GM21423 (cell line): ENCODE results near the gene SAMD9L.

ENCODE experiments used
- ATAC-seq: cut with Tn5 transposase; IDR thresholded peaks from one replicate; pipeline ENCODE4 v1.9.1; 2021; ENCODE audit warnings: mild to moderate bottlenecking, moderate library complexity; ENCODE audit not compliant: unreplicated experiment

Gene SAMD9L

DNA sequence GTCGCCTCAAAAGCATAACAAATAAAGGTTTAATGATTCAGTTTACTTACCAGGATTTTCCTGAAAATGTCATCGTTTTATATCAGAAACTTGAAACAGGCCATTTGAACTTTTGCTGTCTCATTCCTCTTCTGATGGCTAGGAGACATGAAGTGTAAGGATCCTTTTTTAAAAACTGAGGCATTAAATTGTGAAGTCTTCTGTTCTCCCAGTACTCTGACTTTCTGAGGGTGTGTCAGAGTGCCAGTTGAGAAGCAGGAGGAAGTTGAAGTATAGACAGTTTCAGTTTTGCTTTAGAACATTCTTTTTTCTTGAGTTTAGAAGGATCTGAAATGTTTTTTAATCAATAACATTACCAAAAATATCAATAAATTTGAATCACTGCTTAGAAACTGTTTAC lies at the start of gene SAMD9L:
TSS of gene SAMD9L (minus strand) at position 242 of the 400 bp plus-strand sequence. CDS start 12,414 bp downstream, outside the sequence.
- ATAC-seq, result peak; percentile 62

DNA sequence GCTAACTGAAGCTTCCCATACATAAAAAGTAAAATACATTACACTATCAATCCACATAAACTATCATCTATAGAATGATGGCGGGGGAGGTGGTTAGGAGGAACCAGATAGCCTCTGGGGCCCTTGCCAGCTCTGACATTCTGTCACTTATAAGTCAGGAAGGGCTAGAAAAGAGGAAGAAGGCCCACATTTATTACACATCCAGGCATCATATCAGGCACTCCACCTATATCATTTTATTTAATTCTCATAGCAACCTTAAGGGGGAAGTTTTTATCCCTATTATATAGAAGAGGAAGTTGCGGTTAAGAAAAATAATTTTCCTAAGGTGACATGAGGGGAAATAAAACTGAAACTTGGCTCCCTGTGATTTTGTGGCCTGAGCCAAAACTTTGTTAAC lies 48.2 kb upstream of the SAMD9L start:
- ATAC-seq, result no peak

DNA sequence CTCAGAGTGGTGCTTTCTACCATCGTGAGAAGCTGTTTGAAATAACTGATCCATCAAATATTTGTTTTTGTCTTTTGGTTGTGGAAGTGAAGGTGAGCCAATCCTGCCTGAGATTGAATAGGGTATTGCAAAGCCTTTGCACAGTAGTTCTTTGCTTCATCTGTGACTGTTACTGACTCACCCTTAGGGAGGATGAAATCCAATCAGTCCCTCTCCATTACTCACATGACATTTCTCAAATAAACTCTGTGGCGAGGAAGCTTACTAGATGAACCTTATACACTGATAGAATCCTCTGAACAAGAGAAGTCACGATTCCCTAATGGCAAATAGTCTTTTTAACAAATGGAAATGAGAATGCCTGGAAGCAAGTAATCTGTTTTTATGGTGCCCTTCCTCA lies 46.2 kb upstream of the SAMD9L start:
- ATAC-seq, result no peak

DNA sequence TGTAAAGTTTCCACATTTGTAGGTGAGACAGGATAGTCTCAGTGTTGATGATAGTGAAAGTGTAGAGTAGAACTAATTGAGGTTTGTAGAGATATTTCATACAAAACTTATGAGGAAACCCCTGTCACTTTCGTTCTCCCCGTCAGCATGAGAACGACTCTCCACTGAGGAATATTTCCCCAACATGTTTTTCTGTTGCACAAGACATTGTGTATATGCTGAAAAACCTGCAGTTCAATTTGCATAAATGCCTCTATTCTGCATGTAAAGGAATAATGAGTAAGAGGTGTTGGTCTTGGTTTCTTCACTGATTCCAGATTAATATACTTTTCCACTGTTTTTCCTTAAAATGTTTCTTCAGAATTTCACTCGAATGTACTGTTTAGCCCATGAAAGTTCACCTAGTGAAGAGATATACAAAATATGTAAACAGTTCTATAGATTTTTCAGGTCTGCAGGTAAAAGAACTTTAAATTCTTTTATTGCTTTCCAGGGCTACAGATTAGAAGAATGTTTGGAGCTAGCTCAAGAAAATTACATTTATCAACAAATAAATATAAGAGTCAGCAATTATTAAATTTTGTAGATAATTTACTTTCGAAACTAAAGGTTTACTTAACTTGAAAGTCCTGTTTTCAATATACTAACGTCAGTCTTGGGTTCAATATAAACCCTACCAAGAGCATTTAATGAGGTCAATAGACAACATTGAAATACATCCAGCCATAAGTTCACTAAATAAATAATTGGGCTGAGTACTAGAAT lies 40.9 kb upstream of the SAMD9L start:
- ATAC-seq, result no peak

DNA sequence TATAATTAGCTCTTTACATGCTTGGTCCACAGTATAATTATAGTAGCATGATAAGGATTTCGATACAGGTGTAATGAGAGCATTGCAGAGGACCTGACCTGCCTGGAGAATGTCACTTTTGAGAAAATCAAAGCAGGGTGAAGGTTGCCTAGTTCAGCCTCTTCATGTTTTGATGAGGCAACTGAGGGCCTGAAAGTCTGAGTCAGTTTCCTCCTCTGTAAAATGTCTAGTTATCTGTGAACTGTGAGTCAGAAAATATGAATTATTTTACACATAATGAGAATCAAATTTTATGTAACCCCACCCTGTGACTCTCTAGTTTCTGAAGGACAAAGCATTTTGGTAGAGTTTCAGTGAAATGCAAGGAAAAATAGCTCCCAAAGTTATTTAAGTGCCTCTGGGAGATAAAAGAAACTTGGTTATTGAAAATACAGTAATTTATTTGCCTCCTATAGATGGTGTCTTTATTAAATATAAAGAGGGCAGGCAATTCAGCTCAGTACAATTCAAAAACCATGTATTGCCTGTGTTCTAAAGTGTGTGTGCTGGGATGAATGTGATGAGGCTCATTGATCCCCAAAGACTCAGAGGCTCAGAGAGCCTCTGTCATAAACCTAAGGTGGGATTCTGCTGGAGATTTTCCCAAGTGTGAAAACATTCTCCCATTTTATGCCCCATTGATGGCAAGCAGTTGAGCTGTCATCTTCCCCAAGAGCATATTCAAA lies 37.3 kb upstream of the SAMD9L start:
- ATAC-seq, result no peak

DNA sequence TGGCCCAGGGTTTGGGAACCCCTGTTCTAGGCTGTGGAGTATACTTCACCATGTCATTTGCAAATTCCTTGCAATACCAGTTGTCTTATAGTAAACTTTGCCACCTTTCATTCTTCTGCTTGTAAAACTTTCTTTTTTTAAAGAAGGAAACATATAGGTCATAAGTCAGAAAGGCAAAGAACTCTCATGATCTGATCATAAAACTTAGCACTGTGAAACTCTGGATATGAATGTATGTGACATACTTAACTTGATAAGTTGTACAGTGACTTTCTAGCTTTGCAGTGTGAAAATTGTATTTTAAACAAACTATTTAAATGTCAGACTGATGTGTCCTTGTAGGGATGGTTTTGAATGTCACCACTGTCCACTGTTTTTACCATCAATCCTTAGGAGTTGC lies 31.0 kb upstream of the SAMD9L start:
- ATAC-seq, result no peak

DNA sequence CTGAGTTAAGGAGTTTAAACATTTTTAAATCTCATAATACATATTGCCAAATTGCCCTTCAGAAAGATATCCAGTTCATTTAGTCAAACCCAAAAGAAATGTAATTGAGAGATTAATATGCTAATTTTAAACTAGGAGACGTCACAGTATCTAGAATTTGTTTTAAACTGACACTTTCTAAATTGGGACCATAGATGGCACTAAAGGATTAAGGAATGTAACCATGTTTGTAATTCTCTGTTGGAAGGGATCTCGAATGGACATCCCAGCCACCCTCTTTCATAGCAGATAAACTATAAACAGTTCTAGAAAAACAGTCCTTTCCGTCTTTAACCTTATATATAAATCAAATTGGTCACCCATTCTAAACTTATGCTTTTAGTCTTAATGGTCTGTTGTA lies 30.0 kb upstream of the SAMD9L start:
- ATAC-seq, result no peak

DNA sequence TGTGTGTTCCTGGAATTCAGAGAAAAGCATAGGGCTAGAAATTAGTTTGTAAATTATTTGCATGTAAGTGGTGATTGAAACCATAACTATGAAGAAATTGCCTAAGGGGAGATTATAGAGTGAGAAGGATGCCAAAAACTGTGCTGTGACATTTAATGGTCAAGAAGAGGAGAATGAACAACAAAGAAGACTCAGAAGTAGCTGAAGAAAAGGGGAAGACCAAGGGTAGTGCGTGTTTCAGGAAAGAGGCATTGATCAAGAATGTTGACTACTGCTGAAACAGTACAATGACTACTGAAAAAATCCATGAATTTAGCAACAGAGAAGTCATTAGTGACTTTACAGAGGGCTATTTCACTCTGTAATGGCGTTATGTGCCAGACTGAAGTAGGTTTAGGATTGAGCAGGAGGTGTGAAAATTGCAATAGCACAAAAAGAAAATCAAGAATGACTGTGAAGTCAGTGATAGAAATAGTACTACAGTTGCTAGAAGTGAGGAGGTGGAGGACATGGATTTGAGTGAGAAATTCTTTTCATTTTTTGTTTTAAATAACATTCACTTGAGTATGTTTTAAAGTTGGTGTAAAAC lies 28.9 kb upstream of the SAMD9L start:
- no peak for ATAC-seq

DNA sequence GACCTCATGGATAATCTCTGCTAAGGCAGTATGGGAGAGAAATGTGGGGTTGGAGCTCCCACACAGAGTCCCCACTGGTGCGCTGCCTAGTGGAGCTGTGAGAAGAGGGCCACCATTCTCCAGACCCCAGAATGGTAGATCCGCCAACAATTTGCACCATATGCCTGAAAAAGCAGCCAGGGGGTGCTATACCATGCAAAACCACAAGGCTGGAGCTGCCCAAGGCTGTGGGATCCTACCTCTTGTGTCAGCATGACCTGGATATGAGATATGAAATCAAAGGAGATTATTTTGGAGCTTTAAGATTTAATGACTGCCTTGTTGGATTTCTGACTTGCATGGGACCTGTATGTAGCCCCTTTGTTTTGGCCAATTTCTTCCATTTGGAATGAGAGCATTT lies 27.0 kb upstream of the SAMD9L start:
- ATAC-seq, result no peak

DNA sequence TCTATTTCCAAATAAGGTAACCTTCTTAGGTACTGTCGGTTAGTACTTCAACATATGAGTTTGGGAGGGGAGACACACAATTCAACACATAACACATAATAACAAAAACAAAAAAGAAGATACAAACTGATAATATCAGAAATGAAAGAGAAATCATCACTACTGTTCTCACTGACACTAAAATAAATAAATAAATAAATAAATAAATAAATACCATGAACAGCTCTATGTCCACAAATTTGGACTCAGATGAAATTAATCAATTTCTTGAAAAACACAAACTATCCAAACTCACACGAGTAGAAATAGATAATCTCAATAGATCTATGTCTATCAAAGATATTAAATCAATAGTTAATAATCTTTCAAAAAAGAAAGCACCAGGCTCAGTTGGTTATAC lies 24.5 kb upstream of the SAMD9L start:
- ATAC-seq, result no peak

DNA sequence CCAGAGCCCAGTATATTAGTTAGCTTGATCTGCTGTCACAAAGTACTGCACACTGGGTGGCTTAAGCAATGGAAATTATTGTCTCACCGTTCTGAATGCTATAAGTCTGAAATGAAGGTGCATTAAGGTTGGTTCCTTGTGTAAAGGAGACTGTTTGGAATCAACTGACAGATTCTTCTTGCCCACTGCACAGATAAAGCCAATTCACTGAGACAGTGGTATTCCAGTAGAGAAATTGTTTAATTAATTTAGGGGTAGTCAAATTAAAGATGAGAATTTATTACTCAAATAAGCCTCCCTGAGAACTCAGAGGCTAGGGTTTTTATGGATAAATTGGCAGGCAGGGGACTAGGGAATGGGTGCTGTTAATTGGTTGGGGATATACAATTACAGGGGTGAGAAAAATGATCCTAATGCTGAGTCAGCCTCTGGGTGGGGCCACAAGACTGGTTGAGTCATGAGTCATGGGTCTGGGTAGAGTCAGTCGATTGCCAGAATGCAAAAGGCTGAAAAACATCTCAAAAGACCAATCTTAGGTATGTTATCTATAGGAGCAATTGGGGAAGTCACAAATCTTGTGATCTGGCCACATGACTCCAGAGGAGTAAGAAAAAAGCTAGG lies 23.5 kb upstream of the SAMD9L start:
- no peak for ATAC-seq

DNA sequence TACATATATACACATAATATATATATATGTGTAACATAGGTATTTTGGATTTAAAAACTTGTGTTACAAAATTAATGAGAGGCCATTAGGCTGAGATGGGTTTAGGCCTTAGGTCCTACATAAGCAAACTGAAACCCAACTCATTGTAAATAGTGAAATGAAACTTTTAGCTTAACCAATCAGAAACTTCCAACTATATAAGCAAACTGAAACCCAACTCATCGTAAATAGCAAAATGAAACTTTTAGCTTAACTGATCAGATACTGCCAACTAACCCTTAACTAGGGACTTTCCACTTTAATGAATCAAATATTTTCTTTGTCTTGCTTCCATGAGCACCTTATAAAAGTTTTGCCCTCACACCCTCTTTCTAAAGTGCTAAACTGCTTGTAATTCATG lies 17.3 kb upstream of the SAMD9L start:
- peak; percentile 99 for ATAC-seq

DNA sequence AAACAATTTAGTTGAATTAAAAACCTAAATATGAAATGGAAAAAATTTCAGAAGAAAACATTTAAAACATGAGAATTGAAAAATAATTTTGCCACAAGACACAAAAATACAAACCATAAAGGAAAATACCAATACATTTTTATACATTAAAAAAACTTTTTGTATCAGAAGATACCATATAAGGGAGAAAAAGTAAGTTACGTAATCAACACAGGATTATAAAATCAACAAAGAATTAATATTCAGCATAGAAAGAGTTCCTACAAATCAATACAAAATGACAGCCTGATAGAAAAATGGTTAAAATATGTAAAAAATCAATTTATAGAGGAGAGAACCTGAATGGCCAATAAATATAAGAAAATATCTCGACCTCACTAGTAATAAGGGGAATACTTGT lies 16.6 kb upstream of the SAMD9L start:
- ATAC-seq, result no peak

DNA sequence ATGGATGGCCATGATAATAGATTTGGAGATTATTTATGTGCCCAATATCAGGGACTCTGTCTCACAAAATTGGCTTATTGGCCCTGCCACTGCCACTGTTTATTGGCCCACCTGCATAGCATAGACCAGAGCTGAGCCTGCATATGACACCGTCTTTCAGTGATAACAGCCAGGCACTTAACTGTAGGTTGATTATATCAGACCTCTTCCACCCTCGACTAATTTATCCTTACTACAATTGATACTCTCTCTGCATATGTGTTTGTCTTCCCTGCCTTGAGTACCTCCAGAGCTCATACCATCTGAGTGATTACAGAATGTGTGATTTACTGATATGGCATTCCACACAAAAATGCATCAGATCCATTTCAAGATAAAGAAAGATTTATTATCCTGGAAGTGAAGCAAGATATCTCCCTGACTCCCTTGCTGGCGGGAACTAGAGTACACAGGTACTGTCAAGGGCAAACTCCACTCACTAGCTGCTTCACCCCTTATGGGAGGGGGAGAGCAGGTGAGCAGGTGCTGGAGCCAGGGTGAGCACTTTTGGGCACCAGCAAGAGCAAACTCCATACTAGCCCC lies 13.1 kb upstream of the SAMD9L start:
- ATAC-seq, result no peak

DNA sequence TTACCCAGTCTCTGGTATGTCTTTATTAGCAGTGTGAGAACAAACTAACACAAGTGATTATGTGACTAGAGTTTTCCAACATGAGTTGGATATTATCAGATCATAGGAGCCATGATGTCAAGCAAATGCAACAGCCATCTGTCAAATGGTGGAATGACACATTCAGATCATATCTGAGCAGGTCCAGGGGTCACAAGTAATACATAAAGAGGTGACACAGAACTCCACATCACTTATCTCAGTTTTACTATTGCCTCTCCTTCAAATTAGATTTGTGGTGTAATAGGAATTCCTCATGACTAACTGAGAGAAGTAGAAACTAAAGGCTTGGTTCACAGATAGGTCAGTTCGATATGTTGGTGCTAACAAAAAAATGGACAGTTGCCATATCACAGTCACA lies 12.2 kb upstream of the SAMD9L start:
- no peak for ATAC-seq

DNA sequence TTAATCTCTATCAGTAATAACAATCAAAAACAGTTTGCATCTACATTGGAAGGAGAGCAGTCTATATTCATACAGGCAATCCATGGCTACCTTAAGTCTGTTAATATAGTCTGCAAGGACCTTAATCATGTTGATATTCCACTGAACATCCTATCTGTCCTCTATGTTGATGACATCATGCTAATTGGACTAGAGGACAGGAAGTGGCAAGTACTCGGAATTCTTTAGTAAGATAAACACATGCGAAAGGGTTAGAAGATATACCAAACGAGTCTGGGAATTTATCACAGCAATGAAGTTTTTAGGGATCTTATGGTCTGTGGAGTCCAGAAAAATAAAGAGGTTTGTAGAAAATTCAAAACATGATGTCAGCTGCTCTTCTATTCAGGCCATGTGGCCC lies 11.3 kb upstream of the SAMD9L start:
- no peak for ATAC-seq

DNA sequence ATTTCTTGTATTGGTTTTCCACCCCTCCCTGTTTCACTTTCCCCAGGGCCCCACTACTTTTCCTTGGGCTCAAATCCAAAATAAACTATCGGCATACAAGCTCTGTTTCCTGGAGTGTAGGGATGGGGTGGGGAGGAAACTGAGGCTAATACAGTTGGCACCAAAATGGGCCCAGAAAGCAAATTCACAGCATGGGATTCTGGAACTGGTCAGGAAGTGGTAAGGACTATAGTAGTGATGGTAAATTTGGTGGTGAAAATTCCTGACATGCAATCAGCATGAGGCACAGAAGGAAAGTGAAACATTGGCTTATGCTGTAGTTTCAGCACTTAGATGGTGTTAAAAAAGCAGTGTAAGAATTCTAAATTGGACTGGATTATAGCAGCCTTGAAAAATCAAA lies 8.7 kb upstream of the SAMD9L start:
- ATAC-seq, result no peak

DNA sequence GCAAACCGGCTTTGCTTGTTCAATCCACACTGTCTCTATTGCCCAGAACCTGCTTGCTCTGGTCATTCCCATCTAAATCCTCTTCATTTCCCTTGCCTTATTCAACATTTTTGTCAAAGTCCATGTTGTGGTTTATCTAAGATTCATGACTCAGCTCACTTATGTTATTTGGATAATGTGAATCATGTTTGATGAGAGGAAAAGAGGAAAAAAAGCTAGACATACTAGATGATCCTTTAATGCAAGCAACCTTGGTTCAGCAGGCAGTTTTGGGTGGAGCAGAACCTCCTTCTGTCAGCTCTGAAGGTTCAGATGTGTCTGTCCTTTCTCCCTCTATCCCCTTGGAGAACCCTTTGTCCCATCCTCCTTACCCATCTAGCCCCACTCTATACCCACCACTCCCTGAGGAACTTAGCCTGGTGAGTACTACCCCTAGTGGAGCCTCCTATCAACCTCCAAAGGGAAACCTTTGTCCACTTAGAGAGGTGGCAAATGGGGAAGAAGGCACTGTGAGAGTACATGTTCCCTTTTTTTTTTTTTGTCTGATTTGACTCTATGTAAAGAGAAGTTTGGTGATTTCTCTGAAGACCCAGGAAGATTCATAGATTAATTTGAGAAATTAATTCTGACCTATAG lies 2.1 kb upstream of the SAMD9L start:
- ATAC-seq, result no peak

DNA sequence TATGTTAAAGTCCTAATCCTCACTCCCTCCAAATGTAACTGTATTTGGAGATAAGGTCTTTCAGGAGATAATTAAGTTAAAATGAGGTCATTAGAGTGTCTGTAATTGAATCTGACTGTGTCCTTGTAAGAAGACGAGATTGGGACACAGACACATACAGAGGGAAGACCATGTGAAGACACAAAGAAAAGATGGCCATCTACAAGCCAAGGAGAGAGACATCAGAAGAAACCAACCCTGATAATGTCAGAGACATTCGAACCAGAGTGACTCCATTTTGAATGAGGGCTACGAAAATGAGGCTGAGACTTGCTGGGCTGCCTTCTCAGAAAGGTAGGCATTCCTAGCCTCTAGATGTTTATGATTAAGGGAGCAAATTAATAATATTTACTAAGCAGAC lies 542 bp upstream of the SAMD9L start:
- no peak for ATAC-seq

DNA sequence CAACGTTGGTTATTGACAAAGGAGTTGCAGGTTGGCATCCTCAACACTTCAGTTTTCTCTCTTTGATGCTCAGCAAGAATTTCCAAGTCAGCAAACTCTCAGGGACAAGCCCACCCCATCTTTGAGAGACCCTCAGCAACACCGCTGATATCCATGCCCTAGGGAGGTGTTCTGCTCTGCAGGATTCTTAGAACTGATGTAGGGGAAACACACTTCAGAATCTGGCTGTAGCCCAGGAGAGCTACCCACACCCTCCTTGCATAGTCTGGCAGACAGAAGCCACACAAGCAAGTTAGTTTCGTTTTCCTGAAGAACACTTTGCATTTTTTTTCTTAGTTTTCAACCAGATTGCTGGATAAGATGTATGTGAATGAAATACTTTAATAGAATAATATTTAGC lies 822 bp downstream of the SAMD9L start:
- ATAC-seq, result peak; percentile 81
